ENCODE measurements around the gene ELOVL3. TPM values are rescaled to one million over a fixed set of nuclear protein-coding genes. Genes with fewer than 3 reads are reported as not detected.
"Not testable (repeated sequence)": the region's sequence is repeated elsewhere in the genome, so short reads cannot be mapped to it uniquely, and the experiment has no call there.

ELOVL3 gene
- total RNA-seq, 4 donors from 2014 or later, result not detected

DNA sequence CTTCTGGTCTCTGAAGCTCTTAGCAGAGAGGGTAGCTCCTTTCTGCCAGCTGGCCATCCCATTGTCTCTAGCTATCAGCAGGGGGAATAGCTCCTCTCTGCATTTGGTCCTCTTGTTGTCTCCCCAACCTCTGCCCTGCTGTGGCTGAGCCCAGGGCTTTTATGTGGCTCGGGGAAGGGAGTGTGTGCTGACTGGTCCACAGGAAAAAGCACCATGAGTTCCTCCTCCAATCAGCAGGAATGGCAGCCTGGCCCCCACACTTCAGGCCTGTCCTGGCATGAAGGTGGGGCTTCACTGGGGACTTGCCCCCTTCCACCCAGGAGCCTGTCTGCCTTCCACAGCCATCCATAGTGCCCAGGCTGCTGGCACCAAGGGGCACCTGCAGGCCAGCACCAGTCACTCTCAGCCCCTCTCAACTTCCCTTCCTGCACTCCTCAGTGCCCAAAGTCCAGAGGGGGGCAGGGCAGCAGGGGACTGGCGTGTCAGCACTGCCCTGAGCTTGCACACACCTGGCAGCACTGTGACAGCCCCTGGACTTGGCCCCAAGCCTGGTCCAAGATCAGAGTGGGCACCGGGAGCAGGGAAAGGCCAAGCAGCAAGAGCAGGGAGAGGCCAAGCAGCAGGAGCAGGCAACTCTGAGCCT is 37.7 kb upstream of the ELOVL3 start:
- no peak overlapping the region for H3K27ac ChIP-seq
- H3K27me3 ChIP-seq, result no peaks in the 10 kb centered on the region
- TF ChIP-seq POLR2A (IDR thresholded peaks at IDR 0.05), result no peak
- TF ChIP-seq EP300 (IDR thresholded peaks at IDR 0.05), result no peak
- TF ChIP-seq, protein P1, sequence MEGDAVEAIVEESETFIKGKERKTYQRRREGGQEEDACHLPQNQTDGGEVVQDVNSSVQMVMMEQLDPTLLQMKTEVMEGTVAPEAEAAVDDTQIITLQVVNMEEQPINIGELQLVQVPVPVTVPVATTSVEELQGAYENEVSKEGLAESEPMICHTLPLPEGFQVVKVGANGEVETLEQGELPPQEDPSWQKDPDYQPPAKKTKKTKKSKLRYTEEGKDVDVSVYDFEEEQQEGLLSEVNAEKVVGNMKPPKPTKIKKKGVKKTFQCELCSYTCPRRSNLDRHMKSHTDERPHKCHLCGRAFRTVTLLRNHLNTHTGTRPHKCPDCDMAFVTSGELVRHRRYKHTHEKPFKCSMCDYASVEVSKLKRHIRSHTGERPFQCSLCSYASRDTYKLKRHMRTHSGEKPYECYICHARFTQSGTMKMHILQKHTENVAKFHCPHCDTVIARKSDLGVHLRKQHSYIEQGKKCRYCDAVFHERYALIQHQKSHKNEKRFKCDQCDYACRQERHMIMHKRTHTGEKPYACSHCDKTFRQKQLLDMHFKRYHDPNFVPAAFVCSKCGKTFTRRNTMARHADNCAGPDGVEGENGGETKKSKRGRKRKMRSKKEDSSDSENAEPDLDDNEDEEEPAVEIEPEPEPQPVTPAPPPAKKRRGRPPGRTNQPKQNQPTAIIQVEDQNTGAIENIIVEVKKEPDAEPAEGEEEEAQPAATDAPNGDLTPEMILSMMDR (IDR thresholded peaks at IDR 0.05), result no peak
- DNase-seq (ENCODE audit: low spot score in 2 of 2), result no peak
- 55 to 63% methylated on average over 3 of the region's 3 CpGs for WGBS, 2 donors
- H3K4me3 ChIP-seq, result no peak overlapping the region
- peaks cover 0 to 7% (median 0%) of the 10 kb centered on the region in 4 donors for H3K9me3 ChIP-seq
- H3K4me1 ChIP-seq, result peaks cover 0 to 14% (median 5%) of the 10 kb centered on the region in 4 donors
- no peaks in the 10 kb centered on the region for H3K36me3 ChIP-seq

DNA sequence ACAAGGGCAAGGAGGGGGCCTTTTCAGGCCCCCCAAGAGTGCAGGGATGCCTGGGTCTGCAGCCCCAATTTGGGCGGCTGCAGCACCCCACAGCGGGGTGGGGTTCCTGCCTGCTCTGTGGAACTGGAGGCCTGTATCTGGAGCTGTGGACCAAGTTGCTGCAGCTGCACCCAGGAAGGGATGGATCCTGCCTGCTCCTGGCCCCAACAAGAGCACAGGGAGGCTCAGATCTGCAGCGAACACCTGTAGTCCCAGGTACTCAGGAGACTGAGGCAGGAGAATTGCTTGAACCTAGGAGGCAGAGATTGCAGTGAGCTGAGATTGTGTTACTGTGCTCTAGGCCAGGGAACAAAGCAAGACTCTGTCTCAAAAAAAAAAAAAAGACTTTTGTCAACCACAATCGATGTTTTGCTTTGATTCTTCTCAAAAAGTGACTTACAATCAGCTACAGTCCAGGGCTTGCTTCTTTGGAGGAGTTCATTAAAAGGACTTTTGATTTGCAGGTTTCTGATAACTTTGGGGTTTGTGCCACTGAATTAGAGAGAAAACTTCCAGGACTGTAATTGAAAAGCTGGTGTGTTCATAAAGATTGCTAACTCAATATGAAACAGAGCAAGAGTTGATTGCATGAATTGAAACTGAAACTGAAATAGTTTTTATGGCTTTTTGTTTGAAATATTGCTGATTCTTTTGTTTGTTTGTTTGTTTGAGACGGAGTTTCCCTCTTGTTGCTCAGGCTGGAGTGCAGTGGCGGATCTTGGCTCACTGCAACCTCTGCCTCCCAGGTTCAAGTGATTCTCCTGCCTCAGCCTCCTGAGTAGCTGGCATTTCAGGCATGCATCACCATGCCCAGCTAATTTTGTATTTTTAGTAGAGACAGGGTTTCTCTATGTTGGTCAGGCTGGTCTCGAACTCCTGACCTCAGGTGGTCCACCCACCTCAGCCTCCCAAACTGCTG is 36.9 kb upstream of the ELOVL3 start:
- H3K4me3 ChIP-seq, result not testable (repeated sequence)

DNA sequence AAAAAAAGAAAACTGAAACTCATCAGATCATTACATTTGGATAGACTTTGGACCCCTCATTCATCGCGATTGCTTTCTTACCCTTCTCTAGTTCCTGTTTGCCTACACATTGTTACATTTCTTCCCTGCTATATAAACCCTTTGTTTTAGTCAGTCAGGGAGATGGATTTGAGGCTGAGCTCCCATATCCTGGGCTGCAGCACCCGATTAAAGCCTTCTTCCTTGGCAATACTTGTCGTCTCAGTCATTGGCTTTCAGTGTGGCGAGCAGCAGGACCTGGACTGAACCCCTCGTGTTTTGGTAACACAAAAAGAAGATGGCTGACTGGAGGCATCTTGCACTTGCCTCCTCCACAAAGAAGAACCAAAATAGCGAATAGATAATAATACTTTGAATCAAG is 34.1 kb upstream of the ELOVL3 start:
- DNase-seq (ENCODE audit: low spot score in 2 of 2), result no peak
- WGBS, 2 donors, result 79 to 81% methylated on average over 7 of the region's 7 CpGs
- Histone ChIP-seq H3K27me3 (no peaks in the 10 kb centered on the region), H3K9me3 (peaks cover 0 to 7% (median 0%) of the 10 kb centered on the region in 4 donors), H3K4me3 (no peak overlapping the region), H3K36me3 (no peaks in the 10 kb centered on the region), H3K27ac (no peak overlapping the region), H3K4me1 (peaks cover 0 to 14% (median 5%) of the 10 kb centered on the region in 4 donors)
- TF ChIP-seq, protein P1 (IDR thresholded peaks at IDR 0.05), result no peak
- TF ChIP-seq EP300 (IDR thresholded peaks at IDR 0.05) (no peak), POLR2A (IDR thresholded peaks at IDR 0.05) (no peak)

More for the DNA sequence above, 36.9 kb upstream of the ELOVL3 start:
- not testable (repeated sequence) for H3K36me3 ChIP-seq; H3K27me3 ChIP-seq; H3K9me3 ChIP-seq; DNase-seq (ENCODE audit: low spot score in 2 of 2)
- peaks cover 0 to 14% (median 5%) of the 10 kb centered on the region in 4 donors for H3K4me1 ChIP-seq
- WGBS, 2 donors, result 45 to 60% methylated on average over 5 to 7 of the region's 7 CpGs
- peak overlapping the region in 3 of 4 donors; percentile 5 to 70 (median 43) for H3K27ac ChIP-seq

DNA sequence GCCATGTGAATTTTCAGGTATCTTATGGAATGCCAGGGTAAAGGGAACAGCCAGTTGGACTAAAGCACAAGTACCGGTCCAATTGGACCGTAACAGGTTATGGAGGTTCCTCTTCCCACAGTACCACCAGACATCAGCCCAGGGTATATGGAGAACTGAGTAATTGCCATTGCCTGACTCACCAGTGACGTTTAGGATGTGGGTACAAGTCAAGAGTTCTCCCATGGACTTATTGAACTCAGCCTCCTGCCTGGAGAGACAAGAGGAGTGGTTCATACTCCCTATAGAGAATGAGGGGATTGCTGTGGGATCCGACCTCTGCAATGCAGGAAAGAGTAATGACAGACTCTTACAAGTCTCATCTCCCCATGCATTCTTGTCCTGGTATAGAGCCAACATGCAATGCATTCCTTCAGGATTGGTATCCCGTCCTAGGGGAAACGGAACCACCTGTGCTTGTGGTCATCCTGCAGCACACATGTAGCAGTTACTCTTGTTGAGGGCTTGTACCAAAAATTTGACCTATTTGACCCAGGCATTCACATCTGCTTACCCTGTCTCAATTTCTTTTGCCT is 30.7 kb upstream of the ELOVL3 start:
- Histone ChIP-seq H3K27ac (no peak overlapping the region), H3K27me3 (no peaks in the 10 kb centered on the region), H3K9me3 (peaks cover 0 to 7% (median 0%) of the 10 kb centered on the region in 4 donors), H3K36me3 (no peaks in the 10 kb centered on the region), H3K4me3 (no peak overlapping the region), H3K4me1 (no peaks in the 10 kb centered on the region)
- 77 to 79% methylated on average over 6 of the region's 6 CpGs for WGBS, 2 donors
- TF ChIP-seq EP300 (IDR thresholded peaks at IDR 0.05) (no peak), POLR2A (IDR thresholded peaks at IDR 0.05) (no peak)
- TF ChIP-seq, protein P1 (IDR thresholded peaks at IDR 0.05), result no peak
- no peak for DNase-seq (ENCODE audit: low spot score in 2 of 2)

DNA sequence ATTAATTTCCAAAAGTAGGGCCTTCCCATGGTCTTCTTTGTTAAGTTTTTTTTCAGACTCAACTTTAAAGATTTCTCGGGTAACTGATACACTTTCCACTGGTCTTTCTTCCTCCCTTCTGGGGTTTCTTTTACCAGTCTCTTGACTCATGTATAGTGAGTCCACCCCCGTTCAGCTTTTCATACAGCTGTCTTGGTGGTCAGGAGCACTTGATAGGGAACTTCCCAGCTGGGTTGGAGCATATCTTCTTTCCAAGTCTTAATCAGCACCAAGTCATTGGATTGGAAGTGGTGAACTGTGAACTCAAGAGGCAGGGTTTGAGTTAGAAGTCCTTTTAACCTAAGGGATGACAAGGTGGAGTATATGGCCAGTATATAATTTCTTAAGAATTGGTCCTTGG is 29.2 kb upstream of the ELOVL3 start:
- Histone ChIP-seq H3K27ac (no peak overlapping the region), H3K27me3 (no peaks in the 10 kb centered on the region), H3K36me3 (no peaks in the 10 kb centered on the region), H3K9me3 (peaks cover 0 to 6% (median 0%) of the 10 kb centered on the region in 4 donors), H3K4me3 (no peak overlapping the region), H3K4me1 (no peaks in the 10 kb centered on the region)
- 55 to 73% methylated on average over 2 of the region's 2 CpGs for WGBS, 2 donors
- TF ChIP-seq POLR2A (IDR thresholded peaks at IDR 0.05) (no peak), EP300 (IDR thresholded peaks at IDR 0.05) (no peak)
- TF ChIP-seq, protein P1 (IDR thresholded peaks at IDR 0.05), result no peak
- no peak for DNase-seq (ENCODE audit: low spot score in 2 of 2)
